GM11168 (cell line): ENCODE measurements around the gene INPP4B.

Experiments
- in situ Hi-C: fragments of 300-500 bp; cut with MboI; formaldehyde crosslinking; loops from one replicate; pipeline ENCODE4 v1.12.0; 2022; ENCODE audit warnings: low sequenced_read_pairs; ENCODE audit not compliant: unreplicated experiment

Gene INPP4B

DNA sequence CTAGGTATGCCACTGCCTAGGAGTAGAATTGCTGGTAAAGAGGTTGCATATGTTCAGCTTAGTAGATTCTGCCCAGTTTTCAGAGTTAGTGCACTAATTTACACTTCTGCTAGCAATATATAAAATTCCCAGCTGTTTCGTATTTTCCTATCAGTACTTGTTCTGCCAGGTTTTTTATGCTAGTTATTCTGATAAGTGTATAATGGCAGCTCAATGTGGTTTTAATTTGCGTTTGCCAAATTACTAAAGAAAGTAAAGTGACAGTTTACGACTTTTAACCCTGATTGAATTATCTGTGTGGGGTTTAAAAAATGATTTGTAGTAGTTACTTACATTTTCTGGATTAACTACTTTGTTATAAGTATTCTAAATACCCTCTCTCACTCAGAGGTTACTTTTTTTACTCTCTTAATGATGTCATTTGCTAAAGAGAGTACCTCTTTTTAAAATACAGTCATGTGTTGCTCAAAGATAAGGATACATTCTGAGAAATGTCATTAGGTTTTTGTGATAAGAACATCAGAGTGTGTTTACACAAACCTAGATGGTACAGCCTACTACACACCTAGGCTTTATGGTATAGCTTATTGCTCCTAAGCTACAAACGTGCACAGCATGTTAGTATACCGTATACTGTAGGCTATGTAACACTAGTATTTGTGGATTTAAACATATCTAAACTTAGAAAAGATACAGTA is 846.5 kb downstream of the INPP4B start:
- in situ Hi-C loops = no loop called here

DNA sequence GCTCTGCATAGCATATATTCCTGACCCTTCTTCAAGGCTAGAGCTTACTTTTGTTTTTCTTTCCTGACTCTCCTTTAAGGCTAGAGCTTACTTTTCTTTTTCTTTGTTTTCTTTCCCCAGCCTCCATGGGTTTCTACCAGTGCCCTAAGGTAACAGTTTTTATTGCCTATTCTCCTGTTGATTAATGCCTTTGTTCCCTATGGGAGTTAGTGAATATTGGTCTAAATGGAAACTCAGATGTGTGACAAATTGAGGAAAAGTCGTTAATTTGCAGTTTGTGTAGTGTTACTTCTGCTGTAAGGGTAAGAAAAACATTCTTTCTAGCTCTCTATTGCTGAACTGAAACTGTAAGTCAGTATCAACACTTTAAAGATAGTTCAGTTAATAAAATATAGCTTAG is 851.0 kb downstream of the INPP4B start:
- in situ Hi-C loops = no loop called here

DNA sequence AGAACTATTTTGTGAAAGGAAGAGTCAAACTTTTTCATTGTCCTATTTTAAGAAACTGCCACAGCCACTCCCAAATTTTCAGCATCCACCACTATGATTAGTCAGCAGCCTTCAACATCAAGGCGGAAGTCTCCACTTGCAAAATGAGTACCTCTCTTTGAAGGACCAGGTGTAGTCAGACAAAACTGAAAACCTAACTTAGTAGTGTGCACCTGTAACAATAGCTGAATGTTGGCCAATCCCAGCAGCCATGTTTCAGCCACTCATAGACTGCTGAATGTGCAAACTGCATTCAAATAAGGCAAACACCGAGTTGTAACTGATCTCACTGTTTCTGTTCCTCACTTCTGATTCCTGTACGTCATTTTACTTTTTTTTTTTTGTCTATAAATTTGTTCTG is 868.7 kb downstream of the INPP4B start:
- in situ Hi-C loops = no loop called here
